Hippocampal formation (tissue), 2 donors: ENCODE results near the gene CAT.

Experiments used
- DNase-seq, 2 donors: peaks; one replicate each; lab custom pipeline; 2025; lab: John Stamatoyannopoulos, UW

Gene CAT

GRCh38 chr11:34459507-34460162 is 20.9 kb downstream of the CAT start:
- DNase-seq, result no peak

- DNase-seq, result no peak
These were observed 21.5 kb downstream of the CAT start for GRCh38 chr11:34460278-34460677.

GRCh38 chr11:34461215-34461614 is 22.5 kb downstream of the CAT start:
- DNase-seq, result no peak

- no peak for DNase-seq
These were observed 25.9 kb downstream of the CAT start for GRCh38 chr11:34464591-34465051.

- no peak for DNase-seq
These were observed 28.2 kb downstream of the CAT start for GRCh38 chr11:34466802-34467488.

- no peak for DNase-seq
These were observed 29.6 kb downstream of the CAT start for GRCh38 chr11:34468209-34468841.

- no peak for DNase-seq
These were observed 35.0 kb downstream of the CAT start for GRCh38 chr11:34473603-34474169.

GRCh38 chr11:34475656-34476055 is 36.9 kb downstream of the CAT start:
- DNase-seq, result no peak

GRCh38 chr11:34476849-34477248 is 38.1 kb downstream of the CAT start:
- no peak for DNase-seq

- DNase-seq, result no peak
These were observed 40.3 kb downstream of the CAT start for GRCh38 chr11:34478845-34479663.

GRCh38 chr11:34480314-34480713 is 41.6 kb downstream of the CAT start:
- DNase-seq, result no peak

- DNase-seq, result no peak
These were observed 42.6 kb downstream of the CAT start for GRCh38 chr11:34481307-34481706.

GRCh38 chr11:34483106-34483874 is 44.6 kb downstream of the CAT start:
- DNase-seq, result no peak

- DNase-seq, result no peak
These were observed 48.7 kb downstream of the CAT start for GRCh38 chr11:34487430-34487829.

GRCh38 chr11:34488855-34489557 is 50.3 kb downstream of the CAT start:
- no peak for DNase-seq

- DNase-seq, result no peak
These were observed 51.6 kb downstream of the CAT start for GRCh38 chr11:34490304-34490703.

- DNase-seq, result peak; percentile 43 to 74
These were observed 54.2 kb downstream of the CAT start for GRCh38 chr11:34492806-34493414.

- no peak for DNase-seq
These were observed 54.7 kb downstream of the CAT start for GRCh38 chr11:34493468-34493867.

- no peak for DNase-seq
These were observed 55.3 kb downstream of the CAT start for GRCh38 chr11:34493926-34494595.
